SK-N-SH (cell line): ENCODE results near the gene FARSA. TPM values are rescaled to one million over a fixed set of nuclear protein-coding genes. Genes with fewer than 3 reads are reported as not detected.

Source experiments
- CTCF ChIA-PET: fragments of 300-600, 350-600 bp; formaldehyde crosslinking; extraction: SDS; loops from one replicate; lab custom pipeline; 2021; lab: Yijun Ruan, JAX
- POLR2A ChIA-PET: fragments of 350-600 bp; sonication (Branson Sonifier 250); formaldehyde crosslinking; extraction: SDS; loops from one replicate; lab custom pipeline; 2020; ENCODE audit warnings: antibody characterized with exemption, inconsistent platforms; lab: Yijun Ruan, JAX
- DNase-seq: peaks from one replicate; pipeline ENCODE4 v3.0.0; 2012
- H2AFZ ChIP-seq: fragments of 200-600 bp; sonication (generic); 2 replicates; pipeline ENCODE4 v1.8.1; 2016; ENCODE audit warnings: antibody characterized with exemption, mild to moderate bottlenecking, low read depth
- H3F3A ChIP-seq: fragments of 200-600 bp; sonication (generic); replicated peaks from 2 replicates; pipeline ENCODE3; 2016; ENCODE audit warnings: antibody characterized with exemption, mild to moderate bottlenecking; ENCODE audit not compliant: insufficient read depth
- H3K27ac ChIP-seq, 2 experiments: fragments of 200-500 bp in 1 of 2; fragments of 200-600 bp in 1 of 2; sonication (Bioruptor generic) in 1 of 2; sonication (generic), shearing (Covaris generic) in 1 of 2; 2 replicates each; pipeline versions ENCODE4 v1.5.1 to v1.6.1; 2014 to 2016; ENCODE audit warnings: low read depth in 2 of 2, inconsistent platforms in 1 of 2, low read length in 1 of 2, mild to moderate bottlenecking in 1 of 2, mixed read lengths in 1 of 2
- H3K27me3 ChIP-seq: fragments of 200-600 bp; sonication (generic), shearing (Covaris generic); 2 replicates; pipeline ENCODE4 v1.6.1; 2016; ENCODE audit warnings: mixed run types; ENCODE audit not compliant: insufficient read depth
- H3K36me3 ChIP-seq, 2 experiments: fragments of 200-500 bp in 1 of 2; fragments of 200-600 bp in 1 of 2; sonication (Bioruptor generic) in 1 of 2; sonication (generic) in 1 of 2; replicated peaks in 1 of 2; 2 replicates each; pipeline versions ENCODE3 to v1.5.1; 2014 to 2016; ENCODE audit warnings: low read length in 1 of 2, mild to moderate bottlenecking in 1 of 2; ENCODE audit not compliant: insufficient read depth in 2 of 2, control insufficient read depth in 1 of 2
- H3K4me1 ChIP-seq, 2 experiments: fragments of 200-500 bp in 1 of 2; fragments of 200-600 bp in 1 of 2; sonication (Bioruptor generic) in 1 of 2; sonication (generic), shearing (Covaris generic) in 1 of 2; 2 replicates each; pipeline versions ENCODE4 v1.5.1 to v1.6.1; 2014 to 2016; ENCODE audit warnings: low read depth in 1 of 2, low read length in 1 of 2, mixed run types in 1 of 2; ENCODE audit not compliant: insufficient read depth in 2 of 2, control insufficient read depth in 1 of 2
- H3K4me2 ChIP-seq: fragments of 200-600 bp; sonication (generic), shearing (Covaris generic); 2 replicates; pipeline ENCODE4 v1.6.1; 2017; ENCODE audit warnings: mixed run types
- H3K4me3 ChIP-seq, 2 experiments: fragments of 200-500 bp in 1 of 2; fragments of 200-600 bp in 1 of 2; sonication (Bioruptor generic) in 1 of 2; sonication (generic), shearing (Covaris generic) in 1 of 2; 2 replicates each; pipeline versions ENCODE4 v1.5.1 to v1.8.1; 2014 to 2016; ENCODE audit warnings: low read depth in 2 of 2, inconsistent platforms in 1 of 2, low read length in 1 of 2, mild to moderate bottlenecking in 1 of 2, mixed read lengths in 1 of 2, moderate library complexity in 1 of 2
- H3K79me2 ChIP-seq: fragments of 200-600 bp; sonication (generic); 2 replicates; pipeline ENCODE4 v1.8.1; 2017; ENCODE audit warnings: mild to moderate bottlenecking; ENCODE audit not compliant: insufficient read depth
- H3K9ac ChIP-seq: fragments of 200-600 bp; sonication (generic); 2 replicates; pipeline ENCODE4 v1.6.1; 2017; ENCODE audit warnings: mixed run types
- H3K9me2 ChIP-seq: fragments of 200-600 bp; sonication (generic); 2 replicates; pipeline ENCODE4 v1.6.1; 2017; ENCODE audit warnings: mixed run types
- H3K9me3 ChIP-seq: fragments of 200-600 bp; sonication (generic); 2 replicates; pipeline ENCODE4 v1.6.1; 2017; ENCODE audit warnings: mixed run types, mild to moderate bottlenecking, moderate library complexity
- H4K20me1 ChIP-seq: fragments of 200-600 bp; sonication (generic); 2 replicates; pipeline ENCODE4 v1.6.1; 2017; ENCODE audit warnings: mild to moderate bottlenecking, mixed run types; ENCODE audit not compliant: insufficient read depth
- ELF1 ChIP-seq: IDR thresholded peaks from 2 replicates; pipeline ENCODE4 v1.4.0; 2012
- EP300 ChIP-seq, 2 experiments: IDR thresholded peaks; 2 replicates each; pipeline versions ENCODE4 v1.4.0 to v1.6.1; 2012; ENCODE audit warnings: borderline replicate concordance in 1 of 2, low read depth in 1 of 2, low read length in 1 of 2
- EZH2phosphoT487 ChIP-seq: fragments of 200-600 bp; sonication (generic); IDR thresholded peaks from 2 replicates; pipeline ENCODE4 v1.6.1; 2017; ENCODE audit warnings: low read depth, mixed run types, mild to moderate bottlenecking, antibody characterized with exemption, moderate library complexity, borderline replicate concordance
- FOSL2 ChIP-seq: IDR thresholded peaks from 2 replicates; pipeline ENCODE4 v1.4.0; 2012; ENCODE audit warnings: low read depth, mild to moderate bottlenecking, moderate library complexity, borderline replicate concordance
- FOXJ3 ChIP-seq: sonication (generic); formaldehyde crosslinking; IDR thresholded peaks from 2 replicates; pipeline ENCODE4 v1.5.1; 2020; ENCODE audit warnings: mild to moderate bottlenecking, missing genetic modification reagents
- GABPA ChIP-seq: IDR thresholded peaks from 2 replicates; pipeline ENCODE4 v1.4.0; 2012; ENCODE audit warnings: low read depth, mild to moderate bottlenecking
- GATA2 ChIP-seq: sonication (generic); formaldehyde crosslinking; IDR thresholded peaks from 2 replicates; pipeline ENCODE4 v1.5.0; 2020; ENCODE audit warnings: mild to moderate bottlenecking, missing genetic modification reagents
- IRF3 ChIP-seq: fragments of 150-350 bp; IDR thresholded peaks from 2 replicates; pipeline ENCODE4 v1.6.1; 2016; ENCODE audit warnings: mild to moderate bottlenecking, low read depth, low read length
- JUND ChIP-seq: IDR thresholded peaks from 2 replicates; pipeline ENCODE4 v1.4.0; 2012
- MAX ChIP-seq: IDR thresholded peaks from 2 replicates; pipeline ENCODE4 v1.4.0; 2012; ENCODE audit warnings: low read depth
- MEF2A ChIP-seq: IDR thresholded peaks from 2 replicates; pipeline ENCODE4 v1.4.0; 2012; ENCODE audit warnings: low read depth, borderline replicate concordance
- MXI1 ChIP-seq: IDR thresholded peaks from 2 replicates; pipeline ENCODE4 v1.6.1; 2012; ENCODE audit warnings: mild to moderate bottlenecking, low read depth, low read length, improper control_type of control experiment
- NFIC ChIP-seq: IDR thresholded peaks from 2 replicates; pipeline ENCODE4 v1.4.0; 2012; ENCODE audit warnings: borderline replicate concordance
- PBX3 ChIP-seq: IDR thresholded peaks from 2 replicates; pipeline ENCODE4; 2012
- POLR2AphosphoS5 ChIP-seq: IDR thresholded peaks from 2 replicates; pipeline ENCODE4 v1.6.1; 2012; ENCODE audit warnings: low read depth, low read length
- RCOR1 ChIP-seq: fragments of 150-350 bp; IDR thresholded peaks from 2 replicates; pipeline ENCODE4 v1.6.1; 2017; ENCODE audit warnings: antibody characterized with exemption, low read length
- REST ChIP-seq: IDR thresholded peaks from 2 replicates; pipeline ENCODE4 v1.6.1; 2012; ENCODE audit warnings: mild to moderate bottlenecking, low read depth, low read length, moderate library complexity
- RFX5 ChIP-seq: IDR thresholded peaks from 2 replicates; pipeline ENCODE4 v1.6.1; 2012; ENCODE audit warnings: mild to moderate bottlenecking, improper control_type of control experiment, low read length
- RXRA ChIP-seq: IDR thresholded peaks from 2 replicates; pipeline ENCODE4 v1.4.0; 2012; ENCODE audit warnings: low read depth, mild to moderate bottlenecking, borderline replicate concordance
- SIN3A ChIP-seq: IDR thresholded peaks from 2 replicates; pipeline ENCODE4 v1.6.1; 2012; ENCODE audit warnings: low read depth, mild to moderate bottlenecking, low read length, moderate library complexity, borderline replicate concordance
- SMC3 ChIP-seq: IDR thresholded peaks from 2 replicates; pipeline ENCODE4 v1.6.1; 2012; ENCODE audit warnings: low read depth, low read length, improper control_type of control experiment
- TAF1 ChIP-seq: IDR thresholded peaks from 2 replicates; pipeline ENCODE4 v1.6.1; 2012; ENCODE audit warnings: low read depth, mild to moderate bottlenecking, low read length, moderate library complexity, borderline replicate concordance
- TEAD4 ChIP-seq: IDR thresholded peaks from 2 replicates; pipeline ENCODE4 v1.4.0; 2012; ENCODE audit warnings: mild to moderate bottlenecking, borderline replicate concordance; ENCODE audit not compliant: insufficient read depth
- YY1 ChIP-seq: IDR thresholded peaks from 2 replicates; pipeline ENCODE4 v1.4.0; 2012; ENCODE audit warnings: low read depth, mild to moderate bottlenecking
- ZBTB33 ChIP-seq: IDR thresholded peaks from 2 replicates; pipeline ENCODE4 v1.4.0; 2012; ENCODE audit warnings: low read depth, borderline replicate concordance
- WGBS: methylation state at CpG from one replicate; pipeline ENCODE4 v1.1.6; 2017; ENCODE audit warnings: low lambda C conversion rate; 5-methylcytosine and 5-hydroxymethylcytosine counted together
- polyA plus RNA-seq, 3 experiments: library from polyadenylated mRNA; depleted of rRNA; stranded (reverse); fragments of >200 nt; gene quantifications; 2 replicates each; pipeline ENCODE4 v1.2.3, GENCODE V29; 2012

Gene FARSA
- polyA plus RNA-seq, 1 of the 3 experiments (the other 2 are of a cell fraction) = 170 TPM

GRCh38 chr19:12956446-12957388 is 23.2 kb upstream of the FARSA start, which contains the start of gene GADD45GIP1:
Gene GADD45GIP1, minus strand, starts transcription at chr19:12957223. Its CDS starts 11 bp downstream, at chr19:12957212.
- Histone ChIP-seq H3K9me2 (no peaks in the 10 kb centered on the region), H3K36me3 (peaks cover 0 to 18% of the 10 kb centered on the region in 2 experiments), H3F3A (peaks cover 53% of the 10 kb centered on the region), H3K27ac (peak within 1 kb of the TSS; percentile 73 to 97), H3K27me3 (no peaks in the 10 kb centered on the region), H3K4me3 (peak within 1 kb of the TSS; percentile 70 to 71), H3K9me3 (no peaks in the 10 kb centered on the region), H4K20me1 (peaks cover 5% of the 10 kb centered on the region; the same call in 1 of the 2 replicates), H3K4me2 (peak within 1 kb of the TSS; percentile 96), H3K79me2 (peaks cover 49% of the 10 kb centered on the region), H3K9ac (peak within 1 kb of the TSS; percentile 89), H3K4me1 (peaks cover 30 to 37% of the 10 kb centered on the region in 2 experiments), H2AFZ (peak within 1 kb of the TSS; percentile 99)
- 12% methylated on average over 19 of the region's 84 CpGs for WGBS
- peak; percentile 94 for DNase-seq
- POLR2A ChIA-PET = interaction anchor here (1.6 kb wide), 1 partner anchor 9 kb away, joined by 5 read pairs; no protein-coding TSS in a partner anchor
- CTCF ChIA-PET = interaction anchor here (1.0 to 5.6 kb wide), 6 partner anchors 9 to 208 kb away, joined by 3 to 55 read pairs (median 4); partner anchors contain the start of gene DAND5
- no peak for TF ChIP-seq ZBTB33
- no peak for TF ChIP-seq FOXJ3
- no peak for TF ChIP-seq JUND
- TF ChIP-seq RCOR1 = no peak
- no peak for TF ChIP-seq RFX5
- no peak for TF ChIP-seq GABPA
- TF ChIP-seq FOSL2 = no peak
- TF ChIP-seq MEF2A = no peak
- peak; percentile 96 for TF ChIP-seq TAF1
- TF ChIP-seq TEAD4 = no peak
- TF ChIP-seq SIN3A = 0 out of 2 replicates have a peak, but pooled peaks have one; percentile 16
- TF ChIP-seq POLR2AphosphoS5 = peak; percentile 91
- TF ChIP-seq PBX3 = no peak
- TF ChIP-seq EP300 (IDR thresholded peaks at IDR 0.05; ENCODE audit: borderline replicate concordance in 1 of 2, low read depth in 1 of 2, low read length in 1 of 2) = no peak
- TF ChIP-seq YY1 = peak; percentile 96
- no peak for TF ChIP-seq IRF3
- no peak for TF ChIP-seq GATA2 (CRISPR knock-in tag)
- TF ChIP-seq MXI1 = peak; percentile 95
- TF ChIP-seq SMC3 = no peak
- peak; percentile 57; the same call in 1 of the 2 replicates for TF ChIP-seq REST
- no peak for TF ChIP-seq RXRA
- TF ChIP-seq NFIC = no peak
- TF ChIP-seq ELF1 = no peak
- TF ChIP-seq EZH2phosphoT487 = no peak
- peak; percentile 75 for TF ChIP-seq MAX
